NCI-H345 treated with DMSO at 0.1 percent for 48 hours (cell line): ENCODE measurements around the gene TOX4.
"Not testable (repeated sequence)": the region's sequence is repeated elsewhere in the genome, so short reads cannot be mapped to it uniquely, and the experiment has no call there.

Experiments
- DNase-seq: peaks from one replicate; lab custom pipeline; 2025; ENCODE audit not compliant: unreplicated experiment; lab: John Stamatoyannopoulos, UW

The TOX4 gene

GRCh38 chr14:21476925-21477681 lies at the start of gene TOX4, which contains the start of gene RAB2B:
TSS of gene TOX4 (plus strand) at chr14:21477195. CDS start at chr14:21477279, 84 bp downstream.
TSS of gene RAB2B (minus strand) at chr14:21476959. CDS start at chr14:21476872, 87 bp downstream.
- peak; percentile 98 for DNase-seq

GRCh38 chr14:21428930-21429329 lies 48.1 kb upstream of the TOX4 start:
- no peak for DNase-seq

- DNase-seq, result no peak
Measured at GRCh38 chr14:21431126-21431525, 45.9 kb upstream of the TOX4 start.

- no peak for DNase-seq
Measured at GRCh38 chr14:21436567-21437062, 40.4 kb upstream of the TOX4 start.

- peak; percentile 89 for DNase-seq
Measured at GRCh38 chr14:21437063-21437901, 39.7 kb upstream of the TOX4 start.

GRCh38 chr14:21440859-21441258 lies 36.1 kb upstream of the TOX4 start:
- no peak for DNase-seq

- DNase-seq, result not testable (repeated sequence)
Measured at GRCh38 chr14:21442657-21443056, 34.3 kb upstream of the TOX4 start.

GRCh38 chr14:21449899-21450216 lies 27.1 kb upstream of the TOX4 start:
- no peak for DNase-seq

GRCh38 chr14:21454843-21455544 lies 22.0 kb upstream of the TOX4 start:
- DNase-seq, result no peak

- no peak for DNase-seq
Measured at GRCh38 chr14:21455592-21455911, 21.4 kb upstream of the TOX4 start.

- DNase-seq, result peak; percentile 98
Measured at GRCh38 chr14:21455912-21456667, 20.9 kb upstream of the TOX4 start, which contains the start of gene CHD8. TSS of gene CHD8 (minus strand) at chr14:21456123. CDS start at chr14:21431643, 24,480 bp downstream.

- DNase-seq, result no peak
Measured at GRCh38 chr14:21467616-21468015, 9.4 kb upstream of the TOX4 start.

GRCh38 chr14:21475767-21476522 lies 1.1 kb upstream of the TOX4 start:
- no peak for DNase-seq

GRCh38 chr14:21476523-21476924 lies 471 bp upstream of the TOX4 start:
- no peak for DNase-seq

GRCh38 chr14:21486640-21487087 lies 9.7 kb downstream of the TOX4 start:
- DNase-seq, result no peak

GRCh38 chr14:21494902-21495762 lies 18.1 kb downstream of the TOX4 start:
- DNase-seq, result no peak

GRCh38 chr14:21496453-21496852 lies 19.5 kb downstream of the TOX4 start:
- DNase-seq, result no peak

GRCh38 chr14:21498540-21499526 lies 21.8 kb downstream of the TOX4 start:
- peak; percentile 52 for DNase-seq
